ENCODE measurements around the gene FAM241B. TPM values are rescaled to one million over a fixed set of nuclear protein-coding genes. Genes with fewer than 3 reads are reported as not detected.

Gene FAM241B
- total RNA-seq, 1 donor from 2014 or later: 44.2 TPM

- no peak for DNase-seq (ENCODE audit: low spot score, unreplicated experiment)
- Mint-ChIP-seq H3K4me1 (ENCODE audit: low read depth) (peaks cover 9% of the 10 kb centered on the region), H3K27me3 (peaks cover 8% of the 10 kb centered on the region), H3K27ac (no peak overlapping the region), H3K36me3 (ENCODE audit: insufficient read depth) (peaks cover 13% of the 10 kb centered on the region), H3K9me3 (ENCODE audit: low read depth) (peaks cover 9% of the 10 kb centered on the region), H3K4me3 (ENCODE audit: low read depth) (peak overlapping the region; percentile 78)
- no peak for TF ChIP-seq CTCF (IDR thresholded peaks at IDR 0.05; ENCODE audit: unreplicated experiment)
These were observed 1.2 kb upstream of the FAM241B start for GRCh38 chr10:69628891-69629290.

- H3K9me3 Mint-ChIP-seq (ENCODE audit: low read depth): peaks cover 4% of the 10 kb centered on the region
- peak overlapping the region; percentile 78 for H3K4me3 Mint-ChIP-seq (ENCODE audit: low read depth)
- peaks cover 9% of the 10 kb centered on the region for H3K4me1 Mint-ChIP-seq (ENCODE audit: low read depth)
- TF ChIP-seq CTCF (IDR thresholded peaks at IDR 0.05; ENCODE audit: unreplicated experiment): no peak
- H3K36me3 Mint-ChIP-seq (ENCODE audit: insufficient read depth): peaks cover 15% of the 10 kb centered on the region
- no peak for DNase-seq (ENCODE audit: low spot score, unreplicated experiment)
- H3K27me3 Mint-ChIP-seq: peaks cover 8% of the 10 kb centered on the region
- H3K27ac Mint-ChIP-seq: peak overlapping the region; percentile 52
These were observed 539 bp upstream of the FAM241B start for GRCh38 chr10:69629519-69629896.

GRCh38 chr10:69630651-69631400 lies 779 bp downstream of the FAM241B start:
- DNase-seq (ENCODE audit: low spot score, unreplicated experiment): no peak
- Mint-ChIP-seq H3K27ac (peak overlapping the region; percentile 93), H3K27me3 (peaks cover 8% of the 10 kb centered on the region), H3K4me1 (ENCODE audit: low read depth) (peaks cover 9% of the 10 kb centered on the region), H3K9me3 (ENCODE audit: low read depth) (no peaks in the 10 kb centered on the region), H3K36me3 (ENCODE audit: insufficient read depth) (peaks cover 15% of the 10 kb centered on the region), H3K4me3 (ENCODE audit: low read depth) (peak overlapping the region; percentile 84)
- no peak for TF ChIP-seq CTCF (IDR thresholded peaks at IDR 0.05; ENCODE audit: unreplicated experiment)

DNA sequence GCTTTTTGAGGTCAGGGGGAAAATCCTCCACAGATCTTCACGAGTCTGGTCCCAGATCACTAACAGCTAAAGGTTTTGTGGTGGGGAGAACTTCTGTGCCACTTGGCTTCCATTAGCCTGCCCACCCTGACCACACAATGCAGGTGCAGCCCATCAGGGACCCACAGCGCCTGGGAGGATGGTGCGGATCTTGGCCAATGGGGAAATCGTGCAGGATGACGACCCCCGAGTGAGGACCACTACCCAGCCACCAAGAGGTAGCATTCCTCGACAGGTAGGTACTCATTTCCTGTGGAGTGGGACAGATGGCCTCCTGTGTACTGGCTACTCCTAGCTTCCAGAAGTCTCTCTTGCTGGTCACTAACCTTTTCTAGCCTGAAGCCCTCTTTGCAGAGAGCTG lies 1.5 kb downstream of the FAM241B start:
- peaks cover 15% of the 10 kb centered on the region for H3K36me3 Mint-ChIP-seq (ENCODE audit: insufficient read depth)
- DNase-seq (ENCODE audit: low spot score, unreplicated experiment): no peak
- no peak for TF ChIP-seq CTCF (IDR thresholded peaks at IDR 0.05; ENCODE audit: unreplicated experiment)

DNA sequence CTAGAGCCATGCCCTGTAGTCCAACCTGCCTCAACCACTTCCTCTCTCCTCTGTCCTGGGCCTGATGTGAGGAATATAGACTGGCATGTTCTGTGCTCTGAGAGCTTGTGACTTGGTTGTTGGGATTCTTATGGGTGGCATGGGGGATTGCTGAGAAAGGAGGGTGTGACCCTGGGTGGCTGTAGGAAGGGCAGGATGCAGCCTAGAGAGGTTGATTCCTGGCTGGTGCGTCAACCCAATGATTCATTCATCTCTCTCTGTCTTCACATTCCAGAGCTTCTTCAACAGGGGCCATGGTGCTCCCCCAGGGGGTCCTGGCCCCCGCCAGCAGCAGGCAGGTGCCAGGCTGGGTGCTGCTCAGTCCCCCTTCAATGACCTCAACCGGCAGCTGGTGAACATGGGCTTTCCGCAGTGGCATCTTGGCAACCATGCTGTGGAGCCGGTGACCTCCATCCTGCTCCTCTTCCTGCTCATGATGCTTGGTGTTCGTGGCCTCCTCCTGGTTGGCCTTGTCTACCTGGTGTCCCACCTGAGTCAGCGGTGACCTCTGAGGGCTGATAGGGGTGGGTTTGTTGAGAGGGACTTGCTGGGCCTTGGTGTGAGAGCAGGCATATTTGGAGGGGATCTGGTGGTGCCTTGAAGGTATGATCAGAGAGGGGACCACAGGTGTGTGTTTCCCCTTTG lies 2.6 kb downstream of the FAM241B start:
- H3K4me1 Mint-ChIP-seq (ENCODE audit: low read depth): peaks cover 6% of the 10 kb centered on the region
- H3K4me3 Mint-ChIP-seq (ENCODE audit: low read depth): peak overlapping the region; percentile 65
- peaks cover 8% of the 10 kb centered on the region for H3K27me3 Mint-ChIP-seq
- no peak for DNase-seq (ENCODE audit: low spot score, unreplicated experiment)
- no peaks in the 10 kb centered on the region for H3K9me3 Mint-ChIP-seq (ENCODE audit: low read depth)
- TF ChIP-seq CTCF (IDR thresholded peaks at IDR 0.05; ENCODE audit: unreplicated experiment): no peak
- peak overlapping the region; percentile 59 for H3K27ac Mint-ChIP-seq
- H3K36me3 Mint-ChIP-seq (ENCODE audit: insufficient read depth): peaks cover 15% of the 10 kb centered on the region

More for the DNA sequence above, 1.5 kb downstream of the FAM241B start:
- Mint-ChIP-seq H3K9me3 (ENCODE audit: low read depth) (no peaks in the 10 kb centered on the region), H3K27me3 (peaks cover 8% of the 10 kb centered on the region), H3K27ac (peak overlapping the region; percentile 93), H3K4me1 (ENCODE audit: low read depth) (peaks cover 6% of the 10 kb centered on the region), H3K4me3 (ENCODE audit: low read depth) (peak overlapping the region; percentile 84)

Measured in progenitor cell of endocrine pancreas (in vitro differentiated cells).